Activated CD4-positive, alpha-beta T cell treated with anti-CD3 and anti-CD28 coated beads, Interleukin-2, amount 50 U/mL, for 24 hours (primary cell): Measurements from ENCODE around the gene MEIS1.

Source experiments
- DNase-seq, 2 donors: peaks; one replicate each; pipeline ENCODE4 v3.0.0-alpha.2; 2020; ENCODE audit warnings: low read depth in 1 of 2, low spot score in 1 of 2

Gene MEIS1

GRCh38 chr2:66565291-66565690 is 130.4 kb downstream of the MEIS1 start:
- DNase-seq = no peak

GRCh38 chr2:66566726-66567399 is 131.9 kb downstream of the MEIS1 start:
- no peak for DNase-seq

GRCh38 chr2:66567729-66568128 is 132.8 kb downstream of the MEIS1 start:
- no peak for DNase-seq

- no peak for DNase-seq
Measured at GRCh38 chr2:66568650-66569300, 133.8 kb downstream of the MEIS1 start.

GRCh38 chr2:66569321-66569851 is 134.5 kb downstream of the MEIS1 start:
- DNase-seq = no peak

- no peak for DNase-seq
Measured at GRCh38 chr2:66569974-66570373, 135.0 kb downstream of the MEIS1 start.

GRCh38 chr2:66570471-66570870 is 135.5 kb downstream of the MEIS1 start:
- DNase-seq = no peak

GRCh38 chr2:66571918-66572317 is 137.0 kb downstream of the MEIS1 start:
- no peak for DNase-seq

- DNase-seq = no peak
Measured at GRCh38 chr2:66572391-66572790, 137.5 kb downstream of the MEIS1 start.

GRCh38 chr2:66573416-66573815 is 138.5 kb downstream of the MEIS1 start:
- DNase-seq = no peak

- DNase-seq = no peak
Measured at GRCh38 chr2:66573821-66574233, 138.9 kb downstream of the MEIS1 start.

- no peak for DNase-seq
Measured at GRCh38 chr2:66574701-66575624, 140.0 kb downstream of the MEIS1 start.

GRCh38 chr2:66575625-66576310 is 140.8 kb downstream of the MEIS1 start:
- DNase-seq = no peak

GRCh38 chr2:66576311-66576560 is 141.3 kb downstream of the MEIS1 start:
- no peak for DNase-seq

GRCh38 chr2:66576561-66577320 is 141.8 kb downstream of the MEIS1 start:
- no peak for DNase-seq

- DNase-seq = no peak
Measured at GRCh38 chr2:66577321-66578053, 142.6 kb downstream of the MEIS1 start.

- no peak for DNase-seq
Measured at GRCh38 chr2:66578054-66578686, 143.2 kb downstream of the MEIS1 start.

GRCh38 chr2:66578687-66579106 is 143.8 kb downstream of the MEIS1 start:
- no peak for DNase-seq
